Loucy (cell line): ENCODE results near the gene ZNF333.
"Not testable (repeated sequence)": the region's sequence is repeated elsewhere in the genome, so short reads cannot be mapped to it uniquely, and the experiment has no call there.

Experiments
- CTCF ChIP-seq: fragments of 200-600 bp; sonication (generic); conservative IDR thresholded peaks from 2 replicates; pipeline ENCODE4 v1.5.1; 2014; ENCODE audit warnings: mild to moderate bottlenecking, antibody characterized with exemption, low read length
- EZH2phosphoT487 ChIP-seq: fragments of 200-600 bp; IDR thresholded peaks from 2 replicates; pipeline ENCODE4 v1.6.1; 2018; ENCODE audit warnings: antibody characterized with exemption, mild to moderate bottlenecking, moderate library complexity, borderline replicate concordance

DNA sequence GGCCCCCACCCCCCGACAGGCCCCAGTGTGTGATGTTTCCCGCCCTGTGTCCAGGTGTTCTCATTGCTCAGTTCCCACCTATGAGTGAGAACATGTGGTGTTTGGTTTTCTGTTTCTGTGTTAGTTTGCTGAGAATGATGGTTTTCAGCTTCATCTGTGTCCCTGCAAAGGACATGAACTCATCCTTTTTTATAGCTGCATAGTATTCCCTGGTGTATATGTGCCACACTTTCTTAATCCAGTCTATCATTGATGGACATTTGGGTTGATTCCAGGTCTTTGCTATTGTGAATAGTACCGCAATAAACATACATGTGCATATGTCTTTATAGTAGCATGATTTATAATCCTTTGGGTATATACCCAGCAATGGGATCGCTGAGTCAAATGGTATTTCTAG is 87.8 kb downstream of the ZNF333 start:
- not testable (repeated sequence) for TF ChIP-seq CTCF, EZH2phosphoT487
